Cardiac fibroblast (primary cell): ENCODE data around the gene C4BPA.

Experiments
- DNase-seq, 2 donors: peaks; one replicate each; pipeline versions ENCODE4 v3.0.0 to v3.0.0-alpha.2; 2010; ENCODE audit warnings: low read depth in 2 of 2
- H3K4me3 ChIP-seq, 2 donors: replicated peaks in 1 of 2; 1 replicate in 1 of 2; 2 replicates in 1 of 2; pipeline ENCODE4 v1.5.1; 2011; ENCODE audit warnings: low read depth in 2 of 2, low read length in 2 of 2, mild to moderate bottlenecking in 2 of 2, moderate library complexity in 1 of 2
- CTCF ChIP-seq: IDR thresholded peaks from one replicate; pipeline ENCODE4 v1.5.1; 2011; ENCODE audit warnings: low read depth, mild to moderate bottlenecking, low read length, inconsistent platforms

The C4BPA gene

GRCh38 chr1:207102659-207103058, 1.4 kb upstream of the C4BPA start:
- no peak for DNase-seq
- no peak for TF ChIP-seq CTCF
- no peak overlapping the region for H3K4me3 ChIP-seq

- TF ChIP-seq CTCF = no peak
- no peak for DNase-seq
Observed at GRCh38 chr1:207109004-207109403, 5.0 kb downstream of the C4BPA start.

GRCh38 chr1:207112616-207113296, 8.7 kb downstream of the C4BPA start:
- DNase-seq = no peak
- no peak for TF ChIP-seq CTCF
- no peak overlapping the region for H3K4me3 ChIP-seq

More at GRCh38 chr1:207109004-207109403, 5.0 kb downstream of the C4BPA start:
- no peak overlapping the region for H3K4me3 ChIP-seq

- H3K4me3 ChIP-seq = no peak overlapping the region
- no peak for TF ChIP-seq CTCF
- peak; percentile 5 to 18 for DNase-seq
Observed at GRCh38 chr1:207115269-207115668, 11.2 kb downstream of the C4BPA start.

- no peak overlapping the region for H3K4me3 ChIP-seq
- no peak for TF ChIP-seq CTCF
- DNase-seq = no peak
Observed at GRCh38 chr1:207124389-207124788, 20.4 kb downstream of the C4BPA start.

- no peak overlapping the region for H3K4me3 ChIP-seq
- TF ChIP-seq CTCF = no peak
- DNase-seq = no peak
Observed at GRCh38 chr1:207128336-207128921, 24.4 kb downstream of the C4BPA start.
